ENCODE data around the gene GCSH. TPM values are rescaled to one million over a fixed set of nuclear protein-coding genes. Genes with fewer than 3 reads are reported as not detected.
A peak's percentile ranks its signal among the peaks of the same experiment; 100 is the strongest.

Gene GCSH
- total RNA-seq, 1 donor from 2014 or later: 41.1 TPM

DNA sequence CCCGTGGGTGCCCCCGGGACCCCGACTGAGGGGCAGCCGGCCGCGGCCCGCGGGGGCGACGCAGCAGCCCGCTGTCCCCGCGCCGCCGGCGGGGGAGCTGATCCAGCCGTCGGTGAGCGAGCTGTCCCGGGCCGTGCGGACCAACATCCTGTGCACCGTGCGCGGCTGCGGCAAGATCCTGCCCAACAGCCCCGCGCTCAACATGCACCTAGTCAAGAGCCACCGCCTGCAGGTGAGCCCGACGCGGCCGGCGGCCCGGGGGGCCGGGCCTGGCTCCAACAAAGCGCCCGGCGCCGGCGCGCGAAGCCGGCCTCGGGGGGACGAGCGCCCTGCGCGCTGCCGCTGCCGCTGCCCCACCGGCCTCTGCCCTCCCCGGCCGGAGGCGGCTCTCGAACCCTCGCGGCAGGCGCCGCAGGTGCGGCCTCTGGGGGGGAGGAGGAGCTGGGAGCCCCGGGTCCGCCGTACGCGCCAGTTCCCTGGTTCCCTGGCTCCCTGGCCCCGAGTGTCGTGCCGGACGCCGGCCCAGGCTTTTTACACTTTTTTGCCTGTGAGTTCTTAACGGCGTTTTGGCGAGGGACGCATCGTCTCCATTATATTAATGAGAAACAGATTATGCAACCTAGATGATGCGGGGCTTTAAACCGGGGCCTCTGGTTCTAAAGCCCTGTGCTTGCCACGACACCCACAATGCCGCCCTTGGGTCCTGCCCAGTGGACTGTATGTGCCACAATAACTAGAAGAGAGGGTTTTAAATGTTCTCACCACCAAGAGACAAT is 60.0 kb downstream of the GCSH start:
- Histone ChIP-seq H3K9me3 (ENCODE audit: insufficient read depth, low read depth, low read length) (no peaks in the 10 kb centered on the region), H2AFZ (ENCODE audit: low read depth, low read length) (peak overlapping the region; percentile 65), H3K79me2 (ENCODE audit: insufficient read depth, low read length) (peaks cover 45% of the 10 kb centered on the region), H3K4me2 (ENCODE audit: low read length) (peak overlapping the region; percentile 96), H3K36me3 (ENCODE audit: insufficient read depth, low read length) (peaks cover 1% of the 10 kb centered on the region), H3K27me3 (ENCODE audit: insufficient read depth, low read length) (no peaks in the 10 kb centered on the region), H3K9ac (ENCODE audit: low read length) (peak overlapping the region; percentile 87), H3K4me1 (ENCODE audit: insufficient read depth, low read length) (peaks cover 10% of the 10 kb centered on the region), H4K20me1 (ENCODE audit: insufficient read depth, low read length) (peaks cover 33% of the 10 kb centered on the region), H3K27ac (ENCODE audit: low read depth, low read length) (peak overlapping the region; percentile 56), H3K4me3 (ENCODE audit: insufficient read depth, low read depth, low read length) (peak overlapping the region; percentile 71)
- peak overlapping the region; percentile 92 for H3K4me3 Mint-ChIP-seq (ENCODE audit: unreplicated experiment)
- TF ChIP-seq, protein P1, sequence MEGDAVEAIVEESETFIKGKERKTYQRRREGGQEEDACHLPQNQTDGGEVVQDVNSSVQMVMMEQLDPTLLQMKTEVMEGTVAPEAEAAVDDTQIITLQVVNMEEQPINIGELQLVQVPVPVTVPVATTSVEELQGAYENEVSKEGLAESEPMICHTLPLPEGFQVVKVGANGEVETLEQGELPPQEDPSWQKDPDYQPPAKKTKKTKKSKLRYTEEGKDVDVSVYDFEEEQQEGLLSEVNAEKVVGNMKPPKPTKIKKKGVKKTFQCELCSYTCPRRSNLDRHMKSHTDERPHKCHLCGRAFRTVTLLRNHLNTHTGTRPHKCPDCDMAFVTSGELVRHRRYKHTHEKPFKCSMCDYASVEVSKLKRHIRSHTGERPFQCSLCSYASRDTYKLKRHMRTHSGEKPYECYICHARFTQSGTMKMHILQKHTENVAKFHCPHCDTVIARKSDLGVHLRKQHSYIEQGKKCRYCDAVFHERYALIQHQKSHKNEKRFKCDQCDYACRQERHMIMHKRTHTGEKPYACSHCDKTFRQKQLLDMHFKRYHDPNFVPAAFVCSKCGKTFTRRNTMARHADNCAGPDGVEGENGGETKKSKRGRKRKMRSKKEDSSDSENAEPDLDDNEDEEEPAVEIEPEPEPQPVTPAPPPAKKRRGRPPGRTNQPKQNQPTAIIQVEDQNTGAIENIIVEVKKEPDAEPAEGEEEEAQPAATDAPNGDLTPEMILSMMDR (IDR thresholded peaks at IDR 0.05; ENCODE audit: insufficient read depth, low read depth, low read length): no peak
- TF ChIP-seq EZH2 (IDR thresholded peaks at IDR 0.05; ENCODE audit: insufficient read depth, low read length): no peak
- no peaks in the 10 kb centered on the region for H3K36me3 Mint-ChIP-seq (ENCODE audit: low read depth, unreplicated experiment)
- H3K27me3 Mint-ChIP-seq (ENCODE audit: low read depth, unreplicated experiment): no peaks in the 10 kb centered on the region
- H3K9me3 Mint-ChIP-seq (ENCODE audit: unreplicated experiment): no peaks in the 10 kb centered on the region
- no peak for FAIRE-seq
- H3K27ac Mint-ChIP-seq (ENCODE audit: unreplicated experiment): peak overlapping the region; percentile 77
- peaks cover 22% of the 10 kb centered on the region for H3K4me1 Mint-ChIP-seq (ENCODE audit: low read depth, unreplicated experiment)
- DNase-seq (ENCODE audit: low read depth): no peak

DNA sequence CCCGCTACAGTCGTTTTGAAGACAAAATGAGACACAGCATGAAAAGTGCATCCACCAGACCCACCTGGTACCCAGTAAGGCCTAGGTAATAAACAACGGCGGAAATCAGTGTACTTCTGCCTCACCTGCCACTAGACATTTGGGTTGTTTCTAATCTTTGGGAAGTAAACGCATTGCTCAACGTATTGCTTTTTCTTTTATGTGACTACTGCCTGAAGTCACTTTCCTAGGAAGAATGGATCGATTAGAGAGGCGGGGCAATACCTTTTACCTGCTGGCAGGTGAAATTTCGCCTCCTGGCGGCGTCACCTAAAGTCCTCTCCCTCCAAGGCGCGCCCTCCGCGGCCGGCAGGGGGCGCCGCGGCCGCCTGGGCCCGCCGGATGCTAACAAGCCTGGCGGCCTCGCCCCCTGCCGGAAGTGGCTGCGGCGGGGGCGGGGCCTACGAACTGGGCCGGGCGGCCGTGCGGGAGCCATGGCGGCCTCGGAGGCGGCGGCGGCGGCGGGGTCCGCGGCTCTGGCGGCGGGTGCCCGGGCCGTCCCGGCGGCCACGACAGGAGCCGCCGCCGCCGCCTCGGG is 60.7 kb downstream of the GCSH start, which contains the start of gene ATMIN:
Gene ATMIN, plus strand, starts transcription at position 445 of the 577 bp plus-strand sequence. Its CDS starts 29 bp downstream, at position 474.
- peaks cover 42% of the 10 kb centered on the region for H3K79me2 ChIP-seq (ENCODE audit: insufficient read depth, low read length)
- FAIRE-seq (no peak), DNase-seq (ENCODE audit: low read depth) (peak; percentile 41)
- peak within 1 kb of the TSS; percentile 56 for H3K27ac ChIP-seq (ENCODE audit: low read depth, low read length)
- no peaks in the 10 kb centered on the region for H3K27me3 ChIP-seq (ENCODE audit: insufficient read depth, low read length)
- H3K4me1 ChIP-seq (ENCODE audit: insufficient read depth, low read length): peaks cover 10% of the 10 kb centered on the region
- H3K9ac ChIP-seq (ENCODE audit: low read length): peak within 1 kb of the TSS; percentile 87
- no peaks in the 10 kb centered on the region for H3K9me3 Mint-ChIP-seq (ENCODE audit: unreplicated experiment)
- H3K4me2 ChIP-seq (ENCODE audit: low read length): peak within 1 kb of the TSS; percentile 96
- H3K4me3 Mint-ChIP-seq (ENCODE audit: unreplicated experiment): peak within 1 kb of the TSS; percentile 92
- TF ChIP-seq, protein P1 (IDR thresholded peaks at IDR 0.05; ENCODE audit: insufficient read depth, low read depth, low read length): peak; percentile 80
- TF ChIP-seq EZH2 (IDR thresholded peaks at IDR 0.05; ENCODE audit: insufficient read depth, low read length): no peak
- H4K20me1 ChIP-seq (ENCODE audit: insufficient read depth, low read length): peaks cover 28% of the 10 kb centered on the region
- H3K27ac Mint-ChIP-seq (ENCODE audit: unreplicated experiment): peak within 1 kb of the TSS; percentile 77
- H3K36me3 ChIP-seq (ENCODE audit: insufficient read depth, low read length): no peaks in the 10 kb centered on the region
- H3K36me3 Mint-ChIP-seq (ENCODE audit: low read depth, unreplicated experiment): no peaks in the 10 kb centered on the region
- H3K27me3 Mint-ChIP-seq (ENCODE audit: low read depth, unreplicated experiment): no peaks in the 10 kb centered on the region
- H2AFZ ChIP-seq (ENCODE audit: low read depth, low read length): peak within 1 kb of the TSS; percentile 65
- H3K4me1 Mint-ChIP-seq (ENCODE audit: low read depth, unreplicated experiment): peaks cover 16% of the 10 kb centered on the region
- no peaks in the 10 kb centered on the region for H3K9me3 ChIP-seq (ENCODE audit: insufficient read depth, low read depth, low read length)
- H3K4me3 ChIP-seq (ENCODE audit: insufficient read depth, low read depth, low read length): peak within 1 kb of the TSS; percentile 71

Other genes with a start within 250 kb of the GCSH start
- gene CMC2, start 89.5 kb downstream of the GCSH start, total RNA-seq: 52.8 and 54.2 TPM in 2 replicates
- gene CENPN, start 89.2 kb downstream of the GCSH start, total RNA-seq: 12.6 and 16.4 TPM in 2 replicates
- gene ATMIN, start 60.6 kb downstream of the GCSH start, total RNA-seq: 32.6 and 40.0 TPM in 2 replicates
- gene C16orf46, start 19.2 kb downstream of the GCSH start, total RNA-seq: 0.24 and 1.8 TPM in 2 replicates
- not detected in 2 replicates for gene BCO1, start 142.3 kb upstream of the GCSH start, total RNA-seq
- 18.0 and 20.9 TPM in 2 replicates for gene GAN, start 218.6 kb upstream of the GCSH start, total RNA-seq